NCI-H2227 treated with DMSO at 0.1 percent for 48 hours (cell line): ENCODE measurements around the gene MYO3A.
"Not testable (repeated sequence)": the region's sequence is repeated elsewhere in the genome, so short reads cannot be mapped to it uniquely, and the experiment has no call there.

Source experiments
- DNase-seq: peaks from one replicate; lab custom pipeline; 2025; lab: John Stamatoyannopoulos, UW

Gene MYO3A

GRCh38 chr10:26090762-26091161 lies 156.7 kb downstream of the MYO3A start:
- DNase-seq = no peak

DNA sequence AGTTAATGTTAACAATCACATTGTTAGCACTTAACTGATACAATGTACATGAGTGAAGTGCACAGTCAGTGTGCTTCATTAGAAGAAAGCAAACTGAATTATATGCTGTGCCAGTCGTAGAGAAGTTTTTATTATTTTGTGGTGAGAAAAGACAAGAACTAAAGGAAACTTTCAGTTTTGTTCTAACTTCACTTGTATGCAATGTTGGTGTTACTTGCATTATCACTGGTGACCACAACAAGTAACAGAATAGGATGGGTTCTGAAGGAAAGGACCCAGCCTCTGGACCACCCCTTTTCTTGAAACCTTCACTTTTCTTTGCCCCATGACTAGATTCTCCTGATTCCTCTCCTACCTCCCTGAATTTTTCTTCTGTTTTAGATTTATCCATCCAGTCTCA lies 159.2 kb downstream of the MYO3A start:
- no peak for DNase-seq

- no peak for DNase-seq
These were observed 161.8 kb downstream of the MYO3A start for GRCh38 chr10:26095781-26096180.

DNA sequence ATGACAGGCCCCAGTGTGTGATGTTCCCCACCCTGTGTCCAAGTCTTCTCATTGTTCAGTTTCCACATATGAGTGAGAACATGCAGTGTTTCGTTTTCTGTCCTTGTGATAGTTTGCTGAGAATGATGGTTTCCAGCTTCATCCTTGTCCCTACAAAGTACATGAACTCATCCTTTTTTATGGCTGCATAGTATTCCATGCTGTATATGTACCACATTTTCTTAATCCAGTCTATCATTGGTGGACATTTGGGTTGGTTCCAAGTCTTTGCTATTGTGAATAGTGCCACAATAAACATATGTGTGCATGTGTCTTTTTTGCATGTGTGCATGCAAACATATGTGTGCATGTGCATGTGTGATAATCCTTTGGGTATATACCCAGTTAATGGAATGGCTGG lies 163.5 kb downstream of the MYO3A start:
- DNase-seq = not testable (repeated sequence)

- no peak for DNase-seq
These were observed 178.5 kb downstream of the MYO3A start for GRCh38 chr10:26112532-26112931.

- DNase-seq = no peak
These were observed 204.6 kb downstream of the MYO3A start for GRCh38 chr10:26138613-26139012.

GRCh38 chr10:26156019-26156418 lies 222.0 kb downstream of the MYO3A start:
- DNase-seq = no peak

GRCh38 chr10:26157734-26158133 lies 223.7 kb downstream of the MYO3A start:
- no peak for DNase-seq

DNA sequence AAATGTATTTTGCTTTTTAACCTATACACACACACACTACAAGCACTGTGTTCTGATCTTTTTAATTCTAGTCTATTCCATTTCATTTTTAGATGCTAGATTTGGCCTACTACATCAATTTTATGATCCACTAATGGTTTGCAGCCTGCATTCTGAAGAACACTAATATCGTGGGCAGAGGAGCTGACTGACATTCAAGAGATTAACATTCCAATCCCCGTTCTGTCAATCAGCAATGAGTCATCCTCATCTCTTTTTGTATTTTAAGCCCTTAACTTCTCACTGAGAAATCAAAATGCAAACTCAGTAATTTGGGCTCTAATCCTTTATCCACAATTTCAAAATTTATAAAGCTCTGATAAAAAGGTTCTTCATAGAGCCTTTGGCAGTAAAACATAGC lies 235.4 kb downstream of the MYO3A start:
- no peak for DNase-seq

DNA sequence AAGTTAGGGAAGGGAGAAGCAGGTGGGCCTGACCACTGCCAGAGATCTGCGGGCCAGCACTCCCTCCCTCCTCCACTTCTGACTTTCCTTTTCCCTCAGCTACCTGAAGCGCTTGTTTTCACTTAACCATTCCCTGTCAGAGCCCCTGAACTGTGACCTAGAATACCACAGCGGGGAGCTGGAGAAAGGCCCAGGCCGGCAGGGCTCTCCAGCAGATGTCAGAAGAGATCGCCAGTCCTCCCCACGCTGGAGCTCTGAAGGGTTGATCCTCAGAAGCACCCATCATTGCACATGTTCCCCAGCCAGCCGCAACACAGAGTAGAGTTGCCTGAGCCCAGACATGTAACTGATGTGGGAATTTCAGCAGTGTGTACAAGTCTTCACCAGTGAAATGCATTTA lies 238.1 kb downstream of the MYO3A start:
- no peak for DNase-seq

DNA sequence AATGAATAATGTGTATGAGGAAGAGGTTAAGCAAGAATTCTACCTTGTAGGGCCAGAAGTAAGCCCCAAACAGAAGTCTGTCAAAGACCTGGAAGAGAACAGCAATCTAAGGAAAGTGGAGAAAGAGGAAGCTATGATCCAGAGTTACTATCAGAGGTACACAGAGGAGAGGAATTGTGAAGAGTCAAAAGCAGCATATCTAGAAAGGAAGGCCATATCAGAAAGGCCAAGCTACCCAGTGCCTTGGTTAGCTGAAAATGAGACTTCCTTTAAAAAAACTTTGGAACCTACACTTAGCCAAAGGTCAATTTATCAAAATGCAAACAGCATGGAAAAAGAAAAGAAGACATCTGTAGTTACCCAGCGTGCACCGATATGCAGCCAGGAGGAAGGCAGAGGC lies 239.8 kb downstream of the MYO3A start:
- DNase-seq = no peak

- DNase-seq = no peak
These were observed 243.3 kb downstream of the MYO3A start for GRCh38 chr10:26177341-26177740.

DNA sequence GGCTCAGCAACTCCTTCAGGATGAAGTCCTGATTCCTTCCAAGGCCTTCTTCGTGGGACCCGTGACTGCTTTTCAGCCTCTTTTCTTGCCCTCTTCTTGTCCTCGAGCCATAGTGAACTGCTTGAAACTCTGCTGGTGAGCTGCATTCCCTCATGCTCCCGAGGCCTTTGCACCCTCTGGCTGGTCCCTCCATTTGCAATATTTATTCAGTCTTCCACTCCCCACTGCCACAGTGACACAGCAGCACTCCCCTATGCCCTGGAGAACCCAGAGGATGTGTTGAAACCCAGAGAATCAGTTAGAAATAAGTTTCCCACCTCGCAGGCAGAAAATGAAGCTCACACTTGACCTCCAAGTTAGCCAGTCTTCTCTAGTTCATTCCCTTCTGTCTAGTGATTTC lies 260.2 kb downstream of the MYO3A start:
- no peak for DNase-seq

GRCh38 chr10:26197248-26197647 lies 263.2 kb downstream of the MYO3A start:
- DNase-seq = no peak

DNA sequence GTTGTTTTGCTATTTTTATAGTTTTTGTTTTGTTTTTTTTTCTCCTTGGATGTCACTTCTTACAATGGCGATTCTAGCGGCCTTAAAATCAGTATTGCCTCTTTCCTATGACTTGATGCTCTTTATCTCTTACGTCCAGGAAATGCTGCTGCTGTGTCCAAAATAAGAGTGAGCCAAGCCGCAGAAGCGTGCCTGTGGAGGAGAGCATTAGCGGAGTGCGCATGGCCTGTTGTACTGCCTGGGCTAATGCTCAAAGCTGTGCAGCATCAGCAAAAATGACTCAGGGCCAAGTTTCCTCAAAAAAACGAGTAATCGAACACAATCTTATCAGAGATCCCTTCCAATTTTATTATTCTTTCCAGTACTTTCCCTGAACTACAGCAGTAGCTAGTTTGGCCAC lies 264.1 kb downstream of the MYO3A start:
- DNase-seq = no peak

GRCh38 chr10:26199841-26200240 lies 265.8 kb downstream of the MYO3A start:
- DNase-seq = no peak

GRCh38 chr10:26205223-26205622 lies 271.2 kb downstream of the MYO3A start:
- DNase-seq = no peak

- DNase-seq = no peak
These were observed 277.9 kb downstream of the MYO3A start for GRCh38 chr10:26211781-26212444.

DNA sequence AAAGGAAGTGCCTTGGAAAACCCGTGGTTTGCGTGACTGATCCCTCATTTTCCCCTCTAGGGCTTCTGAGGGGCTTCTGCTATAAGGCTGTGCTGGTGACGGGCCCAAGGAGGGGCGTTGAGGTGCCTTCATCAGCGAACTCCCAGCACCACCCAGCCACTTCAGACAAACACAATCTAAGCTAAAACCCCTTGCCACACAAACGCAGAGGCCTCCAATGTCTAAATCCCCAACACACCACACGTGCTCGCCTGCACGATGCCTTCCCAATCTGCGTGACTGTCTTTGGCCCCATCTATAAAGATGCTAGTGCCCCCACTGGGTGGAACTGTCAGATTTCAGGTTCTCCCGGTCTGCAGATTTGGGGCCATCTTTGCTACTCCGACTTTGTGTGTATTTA lies 278.5 kb downstream of the MYO3A start:
- no peak for DNase-seq

DNA sequence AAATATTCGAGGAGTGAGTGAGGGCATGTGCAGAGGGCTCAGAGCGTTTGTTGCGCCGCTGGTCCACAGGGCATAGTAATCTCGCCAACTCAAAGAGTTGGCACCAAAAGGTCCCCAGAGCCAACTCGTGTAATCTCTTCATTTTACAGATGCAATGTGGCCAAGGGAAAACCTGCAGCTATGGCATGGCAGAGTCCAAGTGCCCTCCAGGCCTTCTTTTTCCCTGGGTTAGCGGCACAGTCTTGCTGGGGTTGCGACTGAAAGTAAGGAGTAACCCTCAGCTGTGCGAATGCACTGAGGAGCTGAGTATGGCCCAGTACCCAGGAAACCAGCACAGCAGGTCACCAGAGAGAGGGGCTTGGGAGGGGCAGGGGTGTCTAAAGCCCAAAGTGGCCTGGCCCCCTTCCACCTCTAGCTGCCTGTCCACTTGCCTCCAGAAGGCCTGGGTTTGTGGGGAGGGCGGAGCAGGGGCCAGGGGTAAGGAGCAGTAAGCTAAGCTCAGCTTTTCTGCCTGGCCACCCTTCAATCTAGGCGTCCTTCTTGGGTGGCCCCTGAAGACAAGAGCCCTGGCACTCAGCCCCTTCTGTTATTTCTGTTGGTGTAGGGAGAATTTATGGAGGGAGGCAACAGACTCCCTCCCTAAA lies 279.2 kb downstream of the MYO3A start:
- DNase-seq = no peak

- DNase-seq = peak; percentile 93
These were observed 280.0 kb downstream of the MYO3A start for GRCh38 chr10:26214004-26214403.

- peak; percentile 45 for DNase-seq
These were observed 280.7 kb downstream of the MYO3A start for GRCh38 chr10:26214551-26215395.

DNA sequence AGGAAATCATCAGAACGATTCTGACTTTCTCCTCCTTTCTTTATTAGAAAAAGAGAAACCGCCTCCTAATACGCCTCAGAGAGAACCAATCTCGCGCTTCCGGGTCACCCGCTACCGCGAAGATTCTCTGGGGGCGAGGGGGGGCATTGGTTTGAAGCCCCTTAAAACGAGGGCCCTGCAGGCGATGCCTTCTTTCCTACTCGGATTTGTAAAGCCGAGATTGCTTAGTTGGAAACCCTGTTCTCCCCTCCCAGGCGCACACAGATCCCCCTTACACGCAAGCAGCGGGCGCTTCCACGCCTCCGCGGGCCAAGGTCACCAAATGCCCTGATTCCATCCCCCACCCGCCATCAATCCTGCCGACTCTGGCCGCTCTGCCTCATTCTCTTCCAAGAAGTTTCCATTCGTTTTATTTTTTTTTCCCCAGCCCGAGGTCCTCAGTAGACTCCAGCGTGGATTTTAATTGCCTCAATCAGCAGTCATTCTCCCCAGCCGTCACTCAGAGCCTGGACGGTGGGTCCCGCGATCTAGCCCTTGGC lies 281.4 kb downstream of the MYO3A start:
- DNase-seq = peak; percentile 45
